ENCODE measurements around the gene PAK6. TPM values are rescaled to one million over a fixed set of nuclear protein-coding genes. Genes with fewer than 3 reads are reported as not detected.

Gene PAK6
- total RNA-seq (2014; rRNA removed; shearing (Covaris generic); ENCODE audit: low replicate concordance) = 0.45 and 0.69 TPM in 2 replicates

GRCh38 chr15:40238532-40239403 lies at the start of gene PAK6:
TSS of gene PAK6 (plus strand) at chr15:40239063. CDS start at chr15:40264786, 25,723 bp downstream.
- Histone ChIP-seq H3K9ac (ENCODE audit: low read length) (peak within 1 kb of the TSS; percentile 60), H3K9me2 (replicated peaks; ENCODE audit: insufficient read depth, low read length) (no peaks in the 10 kb centered on the region), H3K4me3 (ENCODE audit: low read length) (peak within 1 kb of the TSS; percentile 72), H3K9me3 (ENCODE audit: low read length) (no peaks in the 10 kb centered on the region), H3K27me3 (ENCODE audit: low read length) (no peaks in the 10 kb centered on the region), H3K79me2 (ENCODE audit: low read length) (no peaks in the 10 kb centered on the region), H3K4me1 (ENCODE audit: low read length) (peaks cover 44% of the 10 kb centered on the region), H4K20me1 (ENCODE audit: insufficient read depth, low read depth, low read length) (no peaks in the 10 kb centered on the region), H3K4me2 (ENCODE audit: low read depth, low read length, poor library complexity, severe bottlenecking) (peak within 1 kb of the TSS; percentile 96), H3K27ac (ENCODE audit: low read length) (no peak within 1 kb of the TSS), H2AFZ (ENCODE audit: low read length) (peak within 1 kb of the TSS; percentile 86; the same call in 1 of the 2 replicates), H3K36me3 (ENCODE audit: insufficient read depth, low read length) (no peaks in the 10 kb centered on the region)
- peak; percentile 89 for DNase-seq

- peaks cover 67% of the 10 kb centered on the region for H3K79me2 ChIP-seq (ENCODE audit: low read length)
- no peak overlapping the region for H3K4me3 ChIP-seq (ENCODE audit: low read length)
- peaks cover 62% of the 10 kb centered on the region for H3K36me3 ChIP-seq (ENCODE audit: insufficient read depth, low read length)
- no peaks in the 10 kb centered on the region for H3K27me3 ChIP-seq (ENCODE audit: low read length)
- DNase-seq = no peak
- no peaks in the 10 kb centered on the region for H3K4me1 ChIP-seq (ENCODE audit: low read length)
- no peak overlapping the region for H3K9ac ChIP-seq (ENCODE audit: low read length)
- no peak overlapping the region for H3K27ac ChIP-seq (ENCODE audit: low read length)
- H3K9me3 ChIP-seq (ENCODE audit: low read length) = no peaks in the 10 kb centered on the region
- no peak overlapping the region for H2AFZ ChIP-seq (ENCODE audit: low read length)
- H3K4me2 ChIP-seq (ENCODE audit: low read depth, low read length, poor library complexity, severe bottlenecking) = no peak overlapping the region
- no peaks in the 10 kb centered on the region for H3K9me2 ChIP-seq (replicated peaks; ENCODE audit: insufficient read depth, low read length)
- H4K20me1 ChIP-seq (ENCODE audit: insufficient read depth, low read depth, low read length) = no peaks in the 10 kb centered on the region
Observed at GRCh38 chr15:40190591-40190990, 48.3 kb upstream of the PAK6 start.

- no peaks in the 10 kb centered on the region for H3K27me3 ChIP-seq (ENCODE audit: low read length)
- H3K27ac ChIP-seq (ENCODE audit: low read length) = no peak overlapping the region
- no peak overlapping the region for H3K4me3 ChIP-seq (ENCODE audit: low read length)
- no peak for DNase-seq
- no peaks in the 10 kb centered on the region for H3K9me3 ChIP-seq (ENCODE audit: low read length)
- H4K20me1 ChIP-seq (ENCODE audit: insufficient read depth, low read depth, low read length) = no peaks in the 10 kb centered on the region
- peaks cover 78% of the 10 kb centered on the region for H3K36me3 ChIP-seq (ENCODE audit: insufficient read depth, low read length)
- no peaks in the 10 kb centered on the region for H3K4me1 ChIP-seq (ENCODE audit: low read length)
- H3K9me2 ChIP-seq (replicated peaks; ENCODE audit: insufficient read depth, low read length) = no peaks in the 10 kb centered on the region
- H2AFZ ChIP-seq (ENCODE audit: low read length) = no peak overlapping the region
- H3K4me2 ChIP-seq (ENCODE audit: low read depth, low read length, poor library complexity, severe bottlenecking) = no peak overlapping the region
- peaks cover 68% of the 10 kb centered on the region for H3K79me2 ChIP-seq (ENCODE audit: low read length)
- no peak overlapping the region for H3K9ac ChIP-seq (ENCODE audit: low read length)
Observed at GRCh38 chr15:40192942-40193341, 45.9 kb upstream of the PAK6 start.

- no peaks in the 10 kb centered on the region for H3K9me3 ChIP-seq (ENCODE audit: low read length)
- H2AFZ ChIP-seq (ENCODE audit: low read length) = no peak overlapping the region
- peaks cover 38% of the 10 kb centered on the region for H3K79me2 ChIP-seq (ENCODE audit: low read length)
- no peaks in the 10 kb centered on the region for H4K20me1 ChIP-seq (ENCODE audit: insufficient read depth, low read depth, low read length)
- no peak overlapping the region for H3K27ac ChIP-seq (ENCODE audit: low read length)
- DNase-seq = no peak
- H3K4me3 ChIP-seq (ENCODE audit: low read length) = no peak overlapping the region
- H3K9ac ChIP-seq (ENCODE audit: low read length) = no peak overlapping the region
- no peak overlapping the region for H3K4me2 ChIP-seq (ENCODE audit: low read depth, low read length, poor library complexity, severe bottlenecking)
- no peaks in the 10 kb centered on the region for H3K27me3 ChIP-seq (ENCODE audit: low read length)
- H3K4me1 ChIP-seq (ENCODE audit: low read length) = no peaks in the 10 kb centered on the region
- no peaks in the 10 kb centered on the region for H3K9me2 ChIP-seq (replicated peaks; ENCODE audit: insufficient read depth, low read length)
- H3K36me3 ChIP-seq (ENCODE audit: insufficient read depth, low read length) = peaks cover 82% of the 10 kb centered on the region
Observed at GRCh38 chr15:40197434-40197833, 41.4 kb upstream of the PAK6 start.

- no peak for DNase-seq
- H3K36me3 ChIP-seq (ENCODE audit: insufficient read depth, low read length) = peaks cover 85% of the 10 kb centered on the region
- H3K27ac ChIP-seq (ENCODE audit: low read length) = no peak overlapping the region
- no peaks in the 10 kb centered on the region for H3K9me3 ChIP-seq (ENCODE audit: low read length)
- H3K4me1 ChIP-seq (ENCODE audit: low read length) = no peaks in the 10 kb centered on the region
- H3K79me2 ChIP-seq (ENCODE audit: low read length) = peaks cover 30% of the 10 kb centered on the region
- no peak overlapping the region for H2AFZ ChIP-seq (ENCODE audit: low read length)
- H3K27me3 ChIP-seq (ENCODE audit: low read length) = no peaks in the 10 kb centered on the region
- no peaks in the 10 kb centered on the region for H3K9me2 ChIP-seq (replicated peaks; ENCODE audit: insufficient read depth, low read length)
- H4K20me1 ChIP-seq (ENCODE audit: insufficient read depth, low read depth, low read length) = no peaks in the 10 kb centered on the region
- H3K4me2 ChIP-seq (ENCODE audit: low read depth, low read length, poor library complexity, severe bottlenecking) = no peak overlapping the region
- H3K9ac ChIP-seq (ENCODE audit: low read length) = no peak overlapping the region
- no peak overlapping the region for H3K4me3 ChIP-seq (ENCODE audit: low read length)
Observed at GRCh38 chr15:40198355-40199085, 40.3 kb upstream of the PAK6 start.

GRCh38 chr15:40204100-40204499 lies 34.8 kb upstream of the PAK6 start:
- Histone ChIP-seq H3K27ac (ENCODE audit: low read length) (no peak overlapping the region), H3K9me3 (ENCODE audit: low read length) (no peaks in the 10 kb centered on the region), H3K9ac (ENCODE audit: low read length) (no peak overlapping the region), H3K36me3 (ENCODE audit: insufficient read depth, low read length) (peaks cover 69% of the 10 kb centered on the region), H2AFZ (ENCODE audit: low read length) (no peak overlapping the region), H3K27me3 (ENCODE audit: low read length) (no peaks in the 10 kb centered on the region), H3K4me2 (ENCODE audit: low read depth, low read length, poor library complexity, severe bottlenecking) (no peak overlapping the region), H3K9me2 (replicated peaks; ENCODE audit: insufficient read depth, low read length) (no peaks in the 10 kb centered on the region), H4K20me1 (ENCODE audit: insufficient read depth, low read depth, low read length) (no peaks in the 10 kb centered on the region), H3K4me1 (ENCODE audit: low read length) (no peaks in the 10 kb centered on the region), H3K79me2 (ENCODE audit: low read length) (no peaks in the 10 kb centered on the region), H3K4me3 (ENCODE audit: low read length) (no peak overlapping the region)
- no peak for DNase-seq

GRCh38 chr15:40217166-40217824 lies 21.6 kb upstream of the PAK6 start:
- Histone ChIP-seq H3K9ac (ENCODE audit: low read length) (no peak overlapping the region), H4K20me1 (ENCODE audit: insufficient read depth, low read depth, low read length) (no peaks in the 10 kb centered on the region), H3K27ac (ENCODE audit: low read length) (no peak overlapping the region), H3K9me3 (ENCODE audit: low read length) (no peaks in the 10 kb centered on the region), H3K4me3 (ENCODE audit: low read length) (no peak overlapping the region), H3K4me2 (ENCODE audit: low read depth, low read length, poor library complexity, severe bottlenecking) (no peak overlapping the region), H3K9me2 (replicated peaks; ENCODE audit: insufficient read depth, low read length) (no peaks in the 10 kb centered on the region), H3K27me3 (ENCODE audit: low read length) (no peaks in the 10 kb centered on the region), H2AFZ (ENCODE audit: low read length) (no peak overlapping the region), H3K4me1 (ENCODE audit: low read length) (peaks cover 6% of the 10 kb centered on the region; the same call in 1 of the 2 replicates), H3K79me2 (ENCODE audit: low read length) (peaks cover 3% of the 10 kb centered on the region; the same call in 1 of the 2 replicates), H3K36me3 (ENCODE audit: insufficient read depth, low read length) (peaks cover 52% of the 10 kb centered on the region; the same call in 1 of the 2 replicates)
- peak; percentile 94 for DNase-seq
